Coronary artery (tissue), 2 donors: ENCODE measurements around the gene CD28.
A peak's percentile ranks its signal among the peaks of the same experiment; 100 is the strongest.

Experiments
- DNase-seq: peaks from one replicate; pipeline ENCODE4 v3.0.0-alpha.2; 2017; ENCODE audit warnings: low spot score
- H3K27ac ChIP-seq, 2 donors: fragments of 200-600 bp; sonication (generic); one replicate each; pipeline ENCODE4 v1.5.1; 2016 to 2019
- H3K4me3 ChIP-seq: fragments of 200-600 bp; sonication (generic); 2 replicates; pipeline ENCODE4 v1.5.1; 2016; ENCODE audit warnings: mild to moderate bottlenecking, moderate library complexity
- CTCF ChIP-seq: fragments of 200-600 bp; sonication (generic); IDR thresholded peaks from one replicate; pipeline ENCODE4 v1.5.1; 2019; ENCODE audit warnings: antibody characterized with exemption

Gene CD28

DNA sequence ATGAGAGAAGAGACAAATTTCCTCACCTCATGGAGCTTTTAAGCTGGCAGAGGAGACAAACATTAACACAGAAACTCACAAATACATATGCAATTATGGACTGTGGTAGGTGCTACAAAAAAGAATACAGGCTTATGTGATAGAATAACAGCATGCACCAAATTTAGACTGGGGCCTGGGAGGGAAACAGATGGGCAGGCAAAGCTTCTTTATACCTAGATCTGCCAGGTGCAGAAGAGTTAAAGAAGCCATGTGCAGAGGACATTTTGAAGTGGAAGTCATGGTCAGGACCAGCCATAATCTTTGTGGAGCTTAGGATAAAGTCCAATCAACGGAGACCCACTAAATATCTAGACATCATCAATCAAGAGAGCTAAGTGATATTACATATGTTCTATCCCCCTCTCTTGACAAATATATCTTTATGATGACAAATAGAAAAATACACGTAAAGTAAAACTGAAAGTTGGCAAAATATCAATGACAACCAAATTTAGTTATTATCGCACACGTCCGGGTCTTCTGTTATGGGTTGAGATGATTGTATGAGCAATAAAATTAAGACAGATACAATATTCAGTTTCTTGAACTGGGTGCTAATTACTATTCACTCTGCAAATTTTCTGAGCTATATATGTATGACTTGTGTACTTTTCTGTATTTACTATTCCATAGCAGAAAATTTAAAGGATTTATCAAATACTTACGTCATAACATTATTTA is 44.1 kb downstream of the CD28 start:
- no peak for TF ChIP-seq CTCF
- no peak overlapping the region for H3K27ac ChIP-seq
- no peak for DNase-seq
- H3K4me3 ChIP-seq, result no peak overlapping the region

- Histone ChIP-seq H3K27ac (peak overlapping the region in 1 of 2 donors; percentile 49), H3K4me3 (no peak overlapping the region)
- DNase-seq, result no peak
- TF ChIP-seq CTCF, result no peak
Observed at GRCh38 chr2:203751685-203752271, 45.3 kb downstream of the CD28 start.

GRCh38 chr2:203756161-203756560 is 49.7 kb downstream of the CD28 start:
- no peak for DNase-seq
- Histone ChIP-seq H3K4me3 (no peak overlapping the region), H3K27ac (no peak overlapping the region)
- no peak for TF ChIP-seq CTCF

DNA sequence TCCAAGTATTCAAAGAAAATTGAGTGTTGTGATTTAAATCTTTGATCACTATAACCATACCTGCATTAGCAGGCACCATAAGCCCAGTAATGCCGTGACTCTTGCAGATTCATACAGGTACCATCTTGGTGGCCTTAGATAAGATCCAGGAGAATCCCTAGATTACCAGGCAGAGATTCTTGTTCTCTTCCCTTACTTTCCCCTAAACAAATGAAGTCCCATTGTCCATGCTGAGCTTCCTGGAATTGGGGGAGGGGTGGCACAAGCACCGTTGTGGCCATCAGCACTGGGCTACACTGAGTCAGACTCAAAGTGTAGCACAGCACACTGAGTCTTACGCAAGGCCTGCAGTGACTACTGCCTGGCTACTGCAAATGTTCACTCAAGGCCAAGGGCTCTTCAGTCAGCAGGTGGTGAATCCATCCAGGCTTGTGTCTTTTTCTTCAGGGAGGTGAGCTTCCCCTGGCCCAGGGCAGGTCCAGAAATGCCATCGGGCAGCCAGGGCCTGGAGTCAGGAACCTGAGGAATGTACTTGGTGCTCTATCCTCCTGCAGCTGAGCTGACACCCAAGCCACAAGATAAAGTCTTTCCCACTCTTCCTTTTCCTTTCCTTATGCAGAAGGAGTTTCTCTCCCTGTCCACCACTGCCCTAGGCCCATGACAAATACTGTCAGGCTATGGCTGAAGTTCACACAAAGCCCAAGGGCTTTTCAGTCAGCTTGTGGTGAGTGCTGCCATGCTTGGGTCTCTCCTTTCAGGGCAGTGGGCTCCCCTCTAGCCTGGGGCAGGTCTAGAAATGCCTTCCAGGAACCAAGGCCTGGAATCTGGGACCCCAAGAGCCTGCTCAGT is 52.6 kb downstream of the CD28 start:
- peak overlapping the region in 1 of 2 donors; percentile 11 for H3K27ac ChIP-seq
- DNase-seq, result no peak
- no peak overlapping the region for H3K4me3 ChIP-seq
- no peak for TF ChIP-seq CTCF

DNA sequence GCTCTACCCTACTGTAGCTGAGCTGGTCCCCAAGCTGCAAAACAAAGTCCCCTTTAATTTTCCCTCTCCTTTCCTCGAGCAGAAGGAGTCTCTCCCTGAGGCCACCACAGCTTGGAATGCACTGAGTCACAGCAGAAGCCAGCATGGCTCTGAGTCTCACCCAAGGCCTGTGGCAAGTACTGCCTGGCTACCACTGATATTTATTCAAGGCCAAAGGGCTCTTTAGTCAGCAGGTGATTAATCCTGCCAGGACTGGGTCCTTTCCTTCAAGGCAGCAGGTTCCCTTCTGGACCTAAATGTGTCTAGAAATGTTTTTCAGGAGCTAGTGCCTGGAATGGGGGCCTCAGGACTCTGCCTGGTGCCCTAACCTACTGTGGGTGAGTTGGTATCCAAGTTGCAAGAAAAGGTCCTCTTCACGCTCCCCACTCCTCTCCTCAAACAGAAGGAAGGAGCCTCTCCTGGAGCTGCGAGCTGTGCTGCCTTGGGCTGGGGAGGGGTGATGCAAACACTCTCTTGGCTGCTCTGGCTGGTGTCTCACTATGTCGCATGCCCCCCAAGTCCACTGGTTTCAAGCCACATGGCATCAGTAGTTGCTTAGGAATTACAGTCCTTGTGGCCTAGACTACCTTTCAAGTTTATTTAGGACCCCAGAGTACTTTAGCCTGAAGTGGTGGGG is 53.4 kb downstream of the CD28 start:
- Histone ChIP-seq H3K4me3 (no peak overlapping the region), H3K27ac (peak overlapping the region in 1 of 2 donors; percentile 10)
- DNase-seq, result no peak
- no peak for TF ChIP-seq CTCF

DNA sequence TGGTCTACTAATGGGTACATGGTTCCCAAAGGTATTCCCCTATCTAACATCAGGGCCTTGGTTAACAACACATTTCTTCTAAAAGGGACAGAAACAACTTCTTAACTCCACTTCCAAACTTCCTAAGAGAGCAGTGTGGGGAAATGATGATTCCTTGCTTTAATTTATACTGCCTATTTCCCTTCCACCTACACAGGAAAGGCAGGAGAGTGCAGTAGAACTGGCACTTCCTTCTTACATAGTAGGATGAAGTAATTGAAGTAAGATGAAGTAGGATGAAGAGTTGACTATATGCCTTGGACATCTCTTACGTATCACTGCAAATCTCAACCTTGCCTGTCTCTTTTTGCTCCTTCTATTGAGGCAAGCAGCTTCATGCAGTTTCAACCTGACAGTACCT is 54.7 kb downstream of the CD28 start:
- no peak overlapping the region for H3K4me3 ChIP-seq
- DNase-seq, result no peak
- TF ChIP-seq CTCF, result no peak
- H3K27ac ChIP-seq, result no peak overlapping the region
